Loucy (cell line): ENCODE data around the gene TENM4.

Source experiments
- H2AFZ ChIP-seq: fragments of 200-600 bp; sonication (generic); 2 replicates; pipeline ENCODE4 v1.6.0; 2016; ENCODE audit warnings: antibody characterized with exemption, mild to moderate bottlenecking, low read length, moderate library complexity
- H3F3A ChIP-seq: fragments of 200-600 bp; 2 replicates; pipeline ENCODE4 v1.6.0; 2016; ENCODE audit warnings: antibody characterized with exemption, low read depth, mild to moderate bottlenecking
- H3K27me3 ChIP-seq: fragments of 200-600 bp; sonication (generic); 2 replicates; pipeline ENCODE4 v1.6.1; 2014; ENCODE audit warnings: low read length, mild to moderate bottlenecking; ENCODE audit not compliant: insufficient read depth, poor library complexity, severe bottlenecking
- H3K36me3 ChIP-seq: fragments of 200-600 bp; sonication (generic); 2 replicates; pipeline ENCODE4 v1.6.1; 2016; ENCODE audit warnings: low read length; ENCODE audit not compliant: insufficient read depth
- H3K4me1 ChIP-seq: fragments of 200-600 bp; sonication (generic); 2 replicates; pipeline ENCODE4 v1.5.1; 2014; ENCODE audit warnings: low read length, mild to moderate bottlenecking; ENCODE audit not compliant: insufficient read depth, poor library complexity, severe bottlenecking
- H3K4me2 ChIP-seq: fragments of 200-600 bp; sonication (generic); 2 replicates; pipeline ENCODE4 v1.6.0; 2014; ENCODE audit warnings: antibody characterized with exemption, low read length, low read depth, mild to moderate bottlenecking; ENCODE audit not compliant: poor library complexity, severe bottlenecking
- H3K4me3 ChIP-seq: fragments of 200-600 bp; sonication (generic); 2 replicates; pipeline ENCODE4 v1.5.1; 2014; ENCODE audit warnings: low read length, mild to moderate bottlenecking, mixed read lengths; ENCODE audit not compliant: poor library complexity, severe bottlenecking
- H3K79me2 ChIP-seq: fragments of 200-600 bp; sonication (generic); 2 replicates; pipeline ENCODE4 v1.6.1; 2014; ENCODE audit warnings: low read length; ENCODE audit not compliant: insufficient read depth
- H3K9ac ChIP-seq: fragments of 200-600 bp; sonication (generic); 2 replicates; pipeline ENCODE4 v1.6.0; 2014; ENCODE audit warnings: mild to moderate bottlenecking, low read depth, low read length, moderate library complexity; ENCODE audit not compliant: poor library complexity, severe bottlenecking
- H3K9me2 ChIP-seq: fragments of 200-600 bp; sonication (generic); replicated peaks from 2 replicates; pipeline ENCODE4 v1.6.1; 2016; ENCODE audit warnings: low read depth, low read length, mixed read lengths
- H3K9me3 ChIP-seq: fragments of 200-600 bp; sonication (generic); 2 replicates; pipeline ENCODE4 v1.6.1; 2014; ENCODE audit warnings: mild to moderate bottlenecking, antibody characterized with exemption, low read length, low read depth; ENCODE audit not compliant: insufficient read depth
- H4K20me1 ChIP-seq: fragments of 200-600 bp; sonication (generic); 2 replicates; pipeline ENCODE4 v1.6.0; 2014; ENCODE audit warnings: antibody characterized with exemption, low read length, mild to moderate bottlenecking; ENCODE audit not compliant: insufficient read depth, poor library complexity, severe bottlenecking
- CTCF ChIP-seq: fragments of 200-600 bp; sonication (generic); conservative IDR thresholded peaks from 2 replicates; pipeline ENCODE4 v1.5.1; 2014; ENCODE audit warnings: mild to moderate bottlenecking, antibody characterized with exemption, low read length
- EZH2phosphoT487 ChIP-seq: fragments of 200-600 bp; IDR thresholded peaks from 2 replicates; pipeline ENCODE4 v1.6.1; 2018; ENCODE audit warnings: antibody characterized with exemption, mild to moderate bottlenecking, moderate library complexity, borderline replicate concordance

TENM4 gene

DNA sequence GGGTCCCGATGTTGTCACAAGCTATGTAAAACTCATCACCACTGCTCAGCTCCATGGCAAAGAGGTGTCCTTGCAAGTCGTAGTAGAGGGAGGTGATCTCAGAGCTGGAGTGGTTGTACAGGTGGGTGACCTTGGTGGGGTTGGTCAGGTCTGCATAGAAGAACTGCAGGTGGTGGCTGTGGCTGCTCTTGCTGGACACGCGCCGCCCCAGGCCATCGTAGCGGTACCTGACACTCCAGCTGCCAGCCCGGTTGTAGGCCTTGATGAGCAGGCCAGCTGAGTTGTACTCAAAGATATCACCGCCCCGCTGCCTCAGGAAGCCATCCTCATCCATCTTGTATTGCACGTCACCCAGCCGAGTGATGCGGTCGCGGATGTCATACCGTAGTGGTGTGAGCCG lies 771.6 kb downstream of the TENM4 start:
- Histone ChIP-seq H4K20me1 (no peaks in the 10 kb centered on the region), H3K4me2 (no peak overlapping the region), H3K9me2 (no peaks in the 10 kb centered on the region), H2AFZ (no peak overlapping the region), H3K36me3 (no peaks in the 10 kb centered on the region), H3K9me3 (no peaks in the 10 kb centered on the region; the same call in 1 of the 2 replicates), H3K9ac (no peak overlapping the region), H3F3A (no peaks in the 10 kb centered on the region), H3K27me3 (no peaks in the 10 kb centered on the region), H3K79me2 (no peaks in the 10 kb centered on the region), H3K4me3 (no peak overlapping the region), H3K4me1 (no peaks in the 10 kb centered on the region)
- TF ChIP-seq EZH2phosphoT487 (no peak), CTCF (no peak)

GRCh38 chr11:78667461-78667860 lies 773.4 kb downstream of the TENM4 start:
- H3F3A ChIP-seq = no peaks in the 10 kb centered on the region
- H3K9me2 ChIP-seq = no peaks in the 10 kb centered on the region
- H3K27me3 ChIP-seq = no peaks in the 10 kb centered on the region
- no peak overlapping the region for H3K9ac ChIP-seq
- no peak overlapping the region for H3K4me2 ChIP-seq
- H3K4me3 ChIP-seq = no peak overlapping the region
- no peaks in the 10 kb centered on the region for H3K36me3 ChIP-seq
- no peaks in the 10 kb centered on the region for H3K4me1 ChIP-seq
- no peaks in the 10 kb centered on the region for H3K79me2 ChIP-seq
- TF ChIP-seq CTCF = no peak
- TF ChIP-seq EZH2phosphoT487 = no peak
- no peaks in the 10 kb centered on the region for H4K20me1 ChIP-seq
- H3K9me3 ChIP-seq = no peaks in the 10 kb centered on the region; the same call in 1 of the 2 replicates
- H2AFZ ChIP-seq = no peak overlapping the region

DNA sequence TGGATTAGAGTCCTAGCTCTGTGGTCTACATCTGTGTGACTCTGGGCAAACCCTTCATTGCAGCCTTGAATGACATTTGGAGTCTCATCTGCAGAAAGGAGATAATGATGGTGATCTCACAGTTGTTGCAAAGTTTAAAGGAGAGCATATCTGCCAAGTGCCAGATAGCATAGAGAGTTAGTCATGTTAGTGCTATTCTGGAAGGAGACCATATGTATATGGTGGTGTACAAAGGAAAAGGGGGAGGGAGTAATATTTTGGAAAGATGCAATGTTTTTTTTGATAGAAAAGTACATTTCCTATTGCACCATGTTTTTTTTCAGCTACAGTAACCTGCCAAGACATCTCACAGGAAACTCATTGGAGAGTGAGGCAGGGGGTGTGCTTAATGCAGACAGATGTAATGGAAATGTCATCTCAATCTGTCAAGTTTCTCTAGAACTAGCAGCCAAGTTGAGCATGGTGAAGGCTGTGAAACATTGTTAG lies 774.1 kb downstream of the TENM4 start:
- no peaks in the 10 kb centered on the region for H3K27me3 ChIP-seq
- H3K4me2 ChIP-seq = no peak overlapping the region

More for the DNA sequence above, 774.1 kb downstream of the TENM4 start:
- H3K79me2 ChIP-seq = no peaks in the 10 kb centered on the region
- no peak for TF ChIP-seq EZH2phosphoT487
- TF ChIP-seq CTCF = no peak
- H3K9me2 ChIP-seq = no peaks in the 10 kb centered on the region
- H2AFZ ChIP-seq = no peak overlapping the region
- H3K36me3 ChIP-seq = no peaks in the 10 kb centered on the region
- H3K4me3 ChIP-seq = no peak overlapping the region
- no peaks in the 10 kb centered on the region; the same call in 1 of the 2 replicates for H3K9me3 ChIP-seq
- no peaks in the 10 kb centered on the region for H3F3A ChIP-seq
- H3K4me1 ChIP-seq = no peaks in the 10 kb centered on the region
- H4K20me1 ChIP-seq = no peaks in the 10 kb centered on the region
- no peak overlapping the region for H3K9ac ChIP-seq
